ENCODE measurements around the gene DCAF15.

The DCAF15 gene

DNA sequence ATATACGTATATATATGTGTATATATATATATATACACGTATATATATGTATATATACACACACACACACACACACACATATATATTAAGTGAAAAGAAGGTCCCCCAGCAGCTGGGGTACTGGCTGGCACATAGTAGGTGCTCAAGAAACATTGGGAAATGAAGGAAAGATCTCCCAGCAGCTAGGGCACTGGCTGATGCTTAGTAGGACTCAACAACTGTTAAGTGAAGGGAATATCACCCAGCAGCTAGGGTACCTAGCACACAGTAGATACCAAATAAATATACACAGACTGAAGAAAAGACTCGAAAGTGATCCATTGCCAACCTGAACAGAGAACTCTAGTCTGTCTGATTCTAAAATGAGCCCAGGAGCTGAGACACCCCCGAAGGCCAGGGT lies 26.3 kb upstream of the DCAF15 start:
- H3K4me3 ChIP-seq (ENCODE audit: low read length): no peak overlapping the region
- no peaks in the 10 kb centered on the region for H3K9me3 ChIP-seq (ENCODE audit: insufficient read depth, low read length)
- no peaks in the 10 kb centered on the region for H3K27me3 ChIP-seq (ENCODE audit: low read depth, low read length)
- no peaks in the 10 kb centered on the region; the same call in 1 of the 2 replicates for H3K4me1 ChIP-seq (ENCODE audit: low read length)
- no peak overlapping the region for H2AFZ ChIP-seq (ENCODE audit: low read depth, low read length)
- no peak overlapping the region for H3K4me2 ChIP-seq (ENCODE audit: low read length)
- H3K27ac ChIP-seq (ENCODE audit: low read length): no peak overlapping the region
- no peak overlapping the region for H3K9ac ChIP-seq (ENCODE audit: low read length)
- H3K36me3 ChIP-seq (replicated peaks; ENCODE audit: low read depth, low read length): peaks cover 29% of the 10 kb centered on the region
- TF ChIP-seq CTCF (IDR thresholded peaks at IDR 0.05; ENCODE audit: low read depth, low read length) (no peak), EZH2phosphoT487 (IDR thresholded peaks at IDR 0.05; ENCODE audit: low read depth) (no peak)
- no peaks in the 10 kb centered on the region for H3K79me2 ChIP-seq (ENCODE audit: low read length)
- H4K20me1 ChIP-seq (ENCODE audit: insufficient read depth, low read length): no peaks in the 10 kb centered on the region

- Histone ChIP-seq H3K9me3 (ENCODE audit: insufficient read depth, low read length) (no peaks in the 10 kb centered on the region), H2AFZ (ENCODE audit: low read depth, low read length) (no peak overlapping the region), H3K27me3 (ENCODE audit: low read depth, low read length) (no peaks in the 10 kb centered on the region), H3K79me2 (ENCODE audit: low read length) (no peaks in the 10 kb centered on the region), H3K4me2 (ENCODE audit: low read length) (no peak overlapping the region), H3K4me1 (ENCODE audit: low read length) (no peaks in the 10 kb centered on the region), H3K9ac (ENCODE audit: low read length) (no peak overlapping the region), H3K27ac (ENCODE audit: low read length) (no peak overlapping the region), H3K36me3 (replicated peaks; ENCODE audit: low read depth, low read length) (peaks cover 21% of the 10 kb centered on the region), H3K4me3 (ENCODE audit: low read length) (no peak overlapping the region), H4K20me1 (ENCODE audit: insufficient read depth, low read length) (no peaks in the 10 kb centered on the region)
- no peak for TF ChIP-seq EZH2phosphoT487 (IDR thresholded peaks at IDR 0.05; ENCODE audit: low read depth)
- no peak for TF ChIP-seq CTCF (IDR thresholded peaks at IDR 0.05; ENCODE audit: low read depth, low read length)
These were observed 25.6 kb upstream of the DCAF15 start for GRCh38 chr19:13926715-13927114.

- no peaks in the 10 kb centered on the region for H4K20me1 ChIP-seq (ENCODE audit: insufficient read depth, low read length)
- no peaks in the 10 kb centered on the region for H3K9me3 ChIP-seq (ENCODE audit: insufficient read depth, low read length)
- no peaks in the 10 kb centered on the region for H3K4me1 ChIP-seq (ENCODE audit: low read length)
- no peaks in the 10 kb centered on the region for H3K79me2 ChIP-seq (ENCODE audit: low read length)
- H3K4me2 ChIP-seq (ENCODE audit: low read length): no peak overlapping the region
- no peak overlapping the region for H2AFZ ChIP-seq (ENCODE audit: low read depth, low read length)
- H3K36me3 ChIP-seq (replicated peaks; ENCODE audit: low read depth, low read length): peaks cover 13% of the 10 kb centered on the region
- TF ChIP-seq EZH2phosphoT487 (IDR thresholded peaks at IDR 0.05; ENCODE audit: low read depth) (no peak), CTCF (IDR thresholded peaks at IDR 0.05; ENCODE audit: low read depth, low read length) (no peak)
- no peaks in the 10 kb centered on the region for H3K27me3 ChIP-seq (ENCODE audit: low read depth, low read length)
- no peak overlapping the region for H3K9ac ChIP-seq (ENCODE audit: low read length)
- H3K4me3 ChIP-seq (ENCODE audit: low read length): no peak overlapping the region
- H3K27ac ChIP-seq (ENCODE audit: low read length): no peak overlapping the region
These were observed 23.0 kb upstream of the DCAF15 start for GRCh38 chr19:13929340-13929739.

- no peak overlapping the region for H3K27ac ChIP-seq (ENCODE audit: low read length)
- no peaks in the 10 kb centered on the region for H4K20me1 ChIP-seq (ENCODE audit: insufficient read depth, low read length)
- no peak overlapping the region for H3K4me2 ChIP-seq (ENCODE audit: low read length)
- no peaks in the 10 kb centered on the region for H3K27me3 ChIP-seq (ENCODE audit: low read depth, low read length)
- peaks cover 13% of the 10 kb centered on the region for H3K36me3 ChIP-seq (replicated peaks; ENCODE audit: low read depth, low read length)
- H3K79me2 ChIP-seq (ENCODE audit: low read length): no peaks in the 10 kb centered on the region
- H2AFZ ChIP-seq (ENCODE audit: low read depth, low read length): no peak overlapping the region
- H3K4me3 ChIP-seq (ENCODE audit: low read length): no peak overlapping the region
- no peak for TF ChIP-seq CTCF (IDR thresholded peaks at IDR 0.05; ENCODE audit: low read depth, low read length)
- TF ChIP-seq EZH2phosphoT487 (IDR thresholded peaks at IDR 0.05; ENCODE audit: low read depth): no peak
- H3K9me3 ChIP-seq (ENCODE audit: insufficient read depth, low read length): no peaks in the 10 kb centered on the region
- no peaks in the 10 kb centered on the region for H3K4me1 ChIP-seq (ENCODE audit: low read length)
- no peak overlapping the region for H3K9ac ChIP-seq (ENCODE audit: low read length)
These were observed 22.4 kb upstream of the DCAF15 start for GRCh38 chr19:13929956-13930355.

Data from OCI-LY3 (cell line).